Loucy (cell line): Measurements from ENCODE around the gene ODAD3.
"Not testable (repeated sequence)": the region's sequence is repeated elsewhere in the genome, so short reads cannot be mapped to it uniquely, and the experiment has no call there.

Experiments used
- H2AFZ ChIP-seq: fragments of 200-600 bp; sonication (generic); 2 replicates; pipeline ENCODE4 v1.6.0; 2016; ENCODE audit warnings: antibody characterized with exemption, mild to moderate bottlenecking, low read length, moderate library complexity
- H3F3A ChIP-seq: fragments of 200-600 bp; 2 replicates; pipeline ENCODE4 v1.6.0; 2016; ENCODE audit warnings: antibody characterized with exemption, low read depth, mild to moderate bottlenecking
- H3K27me3 ChIP-seq: fragments of 200-600 bp; sonication (generic); 2 replicates; pipeline ENCODE4 v1.6.1; 2014; ENCODE audit warnings: low read length, mild to moderate bottlenecking; ENCODE audit not compliant: insufficient read depth, poor library complexity, severe bottlenecking
- H3K36me3 ChIP-seq: fragments of 200-600 bp; sonication (generic); 2 replicates; pipeline ENCODE4 v1.6.1; 2016; ENCODE audit warnings: low read length; ENCODE audit not compliant: insufficient read depth
- H3K4me1 ChIP-seq: fragments of 200-600 bp; sonication (generic); 2 replicates; pipeline ENCODE4 v1.5.1; 2014; ENCODE audit warnings: low read length, mild to moderate bottlenecking; ENCODE audit not compliant: insufficient read depth, poor library complexity, severe bottlenecking
- H3K4me2 ChIP-seq: fragments of 200-600 bp; sonication (generic); 2 replicates; pipeline ENCODE4 v1.6.0; 2014; ENCODE audit warnings: antibody characterized with exemption, low read length, low read depth, mild to moderate bottlenecking; ENCODE audit not compliant: poor library complexity, severe bottlenecking
- H3K4me3 ChIP-seq: fragments of 200-600 bp; sonication (generic); 2 replicates; pipeline ENCODE4 v1.5.1; 2014; ENCODE audit warnings: low read length, mild to moderate bottlenecking, mixed read lengths; ENCODE audit not compliant: poor library complexity, severe bottlenecking
- H3K79me2 ChIP-seq: fragments of 200-600 bp; sonication (generic); 2 replicates; pipeline ENCODE4 v1.6.1; 2014; ENCODE audit warnings: low read length; ENCODE audit not compliant: insufficient read depth
- H3K9ac ChIP-seq: fragments of 200-600 bp; sonication (generic); 2 replicates; pipeline ENCODE4 v1.6.0; 2014; ENCODE audit warnings: mild to moderate bottlenecking, low read depth, low read length, moderate library complexity; ENCODE audit not compliant: poor library complexity, severe bottlenecking
- H3K9me2 ChIP-seq: fragments of 200-600 bp; sonication (generic); replicated peaks from 2 replicates; pipeline ENCODE4 v1.6.1; 2016; ENCODE audit warnings: low read depth, low read length, mixed read lengths
- H3K9me3 ChIP-seq: fragments of 200-600 bp; sonication (generic); 2 replicates; pipeline ENCODE4 v1.6.1; 2014; ENCODE audit warnings: mild to moderate bottlenecking, antibody characterized with exemption, low read length, low read depth; ENCODE audit not compliant: insufficient read depth
- H4K20me1 ChIP-seq: fragments of 200-600 bp; sonication (generic); 2 replicates; pipeline ENCODE4 v1.6.0; 2014; ENCODE audit warnings: antibody characterized with exemption, low read length, mild to moderate bottlenecking; ENCODE audit not compliant: insufficient read depth, poor library complexity, severe bottlenecking
- EZH2phosphoT487 ChIP-seq: fragments of 200-600 bp; IDR thresholded peaks from 2 replicates; pipeline ENCODE4 v1.6.1; 2018; ENCODE audit warnings: antibody characterized with exemption, mild to moderate bottlenecking, moderate library complexity, borderline replicate concordance
- TF ChIP-seq, protein P1 (sequence below): fragments of 200-600 bp; sonication (generic); conservative IDR thresholded peaks from 2 replicates; pipeline ENCODE4 v1.5.1; 2014; ENCODE audit warnings: mild to moderate bottlenecking, antibody characterized with exemption, low read length

Gene ODAD3

DNA sequence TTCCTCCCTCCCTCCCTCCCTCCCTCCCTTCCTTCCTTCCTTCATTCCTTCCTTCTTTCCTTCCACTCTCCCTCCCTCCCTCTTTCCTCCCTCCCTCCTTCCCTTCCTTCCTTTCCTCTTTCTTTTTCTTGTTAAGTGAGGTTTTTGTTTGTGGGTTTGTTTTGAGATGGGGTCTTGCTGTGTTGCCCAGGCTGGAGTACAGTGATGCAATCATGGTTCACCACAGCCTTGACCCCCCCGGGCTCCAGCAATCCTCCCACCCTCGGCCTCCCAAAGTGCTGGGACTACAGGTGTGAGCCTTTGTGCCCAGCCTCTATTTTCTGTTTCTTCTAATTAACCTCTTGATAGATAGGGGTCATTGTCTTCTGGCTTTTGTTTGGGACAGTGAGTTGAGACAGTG lies 26.5 kb upstream of the ODAD3 start:
- no peaks in the 10 kb centered on the region for H3K4me1 ChIP-seq

DNA sequence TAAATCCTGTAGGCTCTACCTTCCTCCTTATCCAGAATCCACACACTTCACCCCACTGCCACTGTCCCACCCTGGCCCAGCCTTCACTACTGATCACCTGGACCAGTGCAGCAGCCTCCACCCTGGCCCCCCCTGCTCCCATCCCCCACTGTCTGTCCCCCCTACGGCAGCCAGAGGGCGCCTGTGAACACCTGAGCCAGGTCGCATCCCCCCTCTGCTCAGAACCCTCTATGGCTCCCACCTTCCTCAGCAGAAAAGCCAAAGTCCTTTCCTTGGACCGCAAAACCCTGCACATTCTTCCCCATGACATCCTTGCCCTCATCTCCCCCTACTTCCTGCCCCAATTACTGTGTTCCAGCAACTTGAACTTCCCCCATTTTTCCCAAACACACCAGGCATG lies 25.3 kb upstream of the ODAD3 start:
- H3K79me2 ChIP-seq = no peaks in the 10 kb centered on the region
- H3K9me2 ChIP-seq = no peaks in the 10 kb centered on the region
- H3K4me3 ChIP-seq = no peak overlapping the region
- no peak overlapping the region for H3K9ac ChIP-seq
- H3K4me1 ChIP-seq = no peaks in the 10 kb centered on the region
- H3K36me3 ChIP-seq = no peaks in the 10 kb centered on the region
- H3K27me3 ChIP-seq = no peaks in the 10 kb centered on the region
- no peaks in the 10 kb centered on the region for H4K20me1 ChIP-seq
- TF ChIP-seq, protein P1, sequence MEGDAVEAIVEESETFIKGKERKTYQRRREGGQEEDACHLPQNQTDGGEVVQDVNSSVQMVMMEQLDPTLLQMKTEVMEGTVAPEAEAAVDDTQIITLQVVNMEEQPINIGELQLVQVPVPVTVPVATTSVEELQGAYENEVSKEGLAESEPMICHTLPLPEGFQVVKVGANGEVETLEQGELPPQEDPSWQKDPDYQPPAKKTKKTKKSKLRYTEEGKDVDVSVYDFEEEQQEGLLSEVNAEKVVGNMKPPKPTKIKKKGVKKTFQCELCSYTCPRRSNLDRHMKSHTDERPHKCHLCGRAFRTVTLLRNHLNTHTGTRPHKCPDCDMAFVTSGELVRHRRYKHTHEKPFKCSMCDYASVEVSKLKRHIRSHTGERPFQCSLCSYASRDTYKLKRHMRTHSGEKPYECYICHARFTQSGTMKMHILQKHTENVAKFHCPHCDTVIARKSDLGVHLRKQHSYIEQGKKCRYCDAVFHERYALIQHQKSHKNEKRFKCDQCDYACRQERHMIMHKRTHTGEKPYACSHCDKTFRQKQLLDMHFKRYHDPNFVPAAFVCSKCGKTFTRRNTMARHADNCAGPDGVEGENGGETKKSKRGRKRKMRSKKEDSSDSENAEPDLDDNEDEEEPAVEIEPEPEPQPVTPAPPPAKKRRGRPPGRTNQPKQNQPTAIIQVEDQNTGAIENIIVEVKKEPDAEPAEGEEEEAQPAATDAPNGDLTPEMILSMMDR = peak; percentile 53
- no peak for TF ChIP-seq EZH2phosphoT487
- H3K9me3 ChIP-seq = no peaks in the 10 kb centered on the region
- H3K4me2 ChIP-seq = no peak overlapping the region
- H2AFZ ChIP-seq = no peak overlapping the region
- no peaks in the 10 kb centered on the region for H3F3A ChIP-seq

More for the DNA sequence above, 26.5 kb upstream of the ODAD3 start:
- Histone ChIP-seq H3F3A (no peaks in the 10 kb centered on the region), H3K36me3 (no peaks in the 10 kb centered on the region), H3K4me3 (no peak overlapping the region), H4K20me1 (no peaks in the 10 kb centered on the region), H3K27me3 (no peaks in the 10 kb centered on the region), H3K9me3 (no peaks in the 10 kb centered on the region), H3K4me2 (no peak overlapping the region), H3K9me2 (no peaks in the 10 kb centered on the region), H3K9ac (no peak overlapping the region), H2AFZ (no peak overlapping the region), H3K79me2 (no peaks in the 10 kb centered on the region)
- TF ChIP-seq, protein P1 = no peak
- no peak for TF ChIP-seq EZH2phosphoT487

DNA sequence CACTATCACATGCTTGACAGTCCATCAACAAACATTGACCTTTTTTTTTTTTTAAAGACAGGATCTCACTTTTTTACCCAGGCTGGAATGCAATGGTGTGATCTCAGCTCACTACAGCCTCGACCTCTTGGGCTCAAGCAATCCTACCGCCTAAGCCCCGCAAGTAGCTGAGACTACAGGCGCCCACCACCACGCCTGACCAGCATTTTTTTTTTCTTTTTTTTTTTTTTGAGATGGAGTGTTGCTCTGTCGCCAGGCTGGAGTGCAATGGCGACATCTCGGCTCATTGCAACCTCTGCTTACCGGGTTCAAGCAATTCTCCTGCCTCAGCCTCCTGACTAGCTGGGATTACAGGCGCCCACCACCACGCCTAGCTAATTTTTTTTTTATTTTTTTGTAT lies 24.0 kb upstream of the ODAD3 start:
- H3K4me3 ChIP-seq, H2AFZ ChIP-seq, H3F3A ChIP-seq, H3K36me3 ChIP-seq, H3K9ac ChIP-seq, H3K9me3 ChIP-seq, H3K4me1 ChIP-seq, H3K79me2 ChIP-seq, H3K27me3 ChIP-seq, H4K20me1 ChIP-seq, H3K9me2 ChIP-seq, H3K4me2 ChIP-seq: not testable (repeated sequence)

DNA sequence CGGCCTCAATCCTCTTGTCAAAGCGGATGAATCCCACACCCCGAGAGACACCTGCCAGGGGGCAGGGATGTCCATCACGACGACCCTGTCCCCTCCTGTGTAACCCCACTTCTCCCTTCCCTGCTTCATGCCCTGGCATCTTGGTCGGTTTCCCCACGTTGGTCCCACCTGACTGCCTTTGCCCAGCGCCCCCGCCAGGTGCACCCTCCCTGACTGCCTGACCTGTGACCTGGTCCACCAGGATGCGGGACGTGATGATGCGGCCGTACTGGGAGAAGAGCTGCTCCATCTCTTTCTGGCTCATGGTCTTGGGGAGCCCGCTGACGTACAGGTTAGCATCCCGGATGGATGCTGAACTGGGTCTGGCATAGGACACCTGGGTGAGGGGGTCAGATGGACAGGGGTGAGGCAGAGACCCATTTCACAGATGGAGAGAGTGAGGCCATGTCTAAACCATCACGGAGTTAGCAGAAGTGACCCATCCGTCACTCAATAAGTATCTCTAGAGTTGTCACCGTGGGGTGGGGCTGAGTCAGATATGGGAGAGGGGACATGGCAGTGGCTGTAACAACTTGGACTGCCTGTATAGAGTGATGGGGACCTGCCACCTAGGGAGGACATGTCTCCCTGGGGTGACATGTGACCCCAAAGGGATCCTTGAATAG lies 23.4 kb upstream of the ODAD3 start:
- TF ChIP-seq, protein P1 = no peak
- TF ChIP-seq EZH2phosphoT487 = no peak
- Histone ChIP-seq H4K20me1 (no peaks in the 10 kb centered on the region), H3K4me1 (no peaks in the 10 kb centered on the region), H3K79me2 (no peaks in the 10 kb centered on the region), H3K27me3 (no peaks in the 10 kb centered on the region), H3K9ac (no peak overlapping the region), H3K9me3 (no peaks in the 10 kb centered on the region), H3K9me2 (no peaks in the 10 kb centered on the region), H2AFZ (no peak overlapping the region), H3K36me3 (no peaks in the 10 kb centered on the region), H3K4me2 (no peak overlapping the region), H3F3A (no peaks in the 10 kb centered on the region), H3K4me3 (no peak overlapping the region)
